GM21381 (cell line): ENCODE data around the gene CPN1.
"Not testable (repeated sequence)": the region's sequence is repeated elsewhere in the genome, so short reads cannot be mapped to it uniquely, and the experiment has no call there.

Source experiments
- ATAC-seq: cut with Tn5 transposase; IDR thresholded peaks from one replicate; pipeline ENCODE4 v1.9.1; 2021; ENCODE audit warnings: mild to moderate bottlenecking, moderate library complexity; ENCODE audit not compliant: unreplicated experiment

Gene CPN1

DNA sequence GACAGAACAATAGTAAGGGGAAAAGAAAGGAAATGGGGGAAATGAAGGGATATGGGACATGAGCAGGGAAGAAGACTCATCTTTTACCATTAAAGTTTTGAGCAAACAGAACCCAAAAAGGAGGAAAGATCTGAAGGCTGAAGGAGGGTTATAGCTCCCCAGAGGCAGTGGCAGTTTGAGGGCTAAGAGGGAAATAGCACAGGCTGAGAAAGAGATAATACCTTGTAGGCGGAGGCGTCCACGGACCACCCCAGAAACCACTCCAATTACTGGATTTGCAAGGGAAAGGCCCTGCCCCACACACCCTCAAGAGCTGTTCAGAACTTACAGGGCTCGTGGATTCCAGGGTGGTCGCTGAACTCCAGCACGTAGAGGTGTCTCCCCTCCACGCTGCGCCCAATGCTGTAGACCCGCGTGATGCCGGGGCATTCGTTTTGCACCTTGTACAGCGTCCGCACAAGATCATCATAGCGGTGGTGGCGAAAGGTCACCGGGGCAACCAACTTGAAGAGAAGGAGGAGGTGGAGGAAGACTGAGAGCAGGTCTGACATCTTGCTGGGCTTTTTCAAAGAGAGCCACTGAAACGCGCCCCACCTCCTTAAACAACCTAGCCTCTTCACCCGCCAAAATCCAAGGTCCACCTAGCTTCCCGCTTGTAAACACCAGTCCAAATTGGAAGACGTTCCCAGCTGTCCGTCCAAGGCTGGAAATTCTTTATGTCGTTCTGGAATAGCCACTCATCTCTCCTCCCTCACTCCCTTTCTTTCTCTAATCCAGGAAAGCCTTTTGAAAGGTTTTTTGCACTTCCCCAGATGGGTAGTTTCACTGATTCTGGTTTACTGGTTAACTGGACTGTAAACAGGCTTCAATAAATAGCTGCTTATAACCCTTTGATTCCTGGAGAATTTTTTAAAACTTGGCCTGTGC, at the start of gene CPN1:
Gene CPN1, minus strand, starts transcription at position 795 of the 927 bp plus-strand sequence. Its CDS starts 244 bp downstream, at position 551.
- no peak for ATAC-seq

DNA sequence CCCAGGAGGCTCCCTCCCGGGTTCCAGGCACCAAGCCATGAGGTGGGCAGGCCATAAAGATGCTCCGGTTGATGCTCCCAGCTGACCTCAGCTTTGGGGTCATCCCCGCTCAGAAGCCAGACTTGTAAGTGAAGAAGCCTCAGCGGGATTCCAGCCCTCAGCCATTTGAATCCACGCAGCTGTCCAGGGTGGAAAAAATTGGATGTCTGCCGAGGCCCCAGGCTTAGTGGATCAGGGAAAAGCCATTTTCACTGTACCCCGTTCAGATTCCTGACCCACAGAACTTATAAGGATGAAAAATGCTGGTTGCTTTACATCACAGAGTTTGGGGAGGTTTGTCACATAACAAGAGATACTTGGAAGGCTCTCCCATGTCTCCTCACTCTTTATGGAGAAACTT, 49.2 kb upstream of the CPN1 start:
- ATAC-seq, result no peak

DNA sequence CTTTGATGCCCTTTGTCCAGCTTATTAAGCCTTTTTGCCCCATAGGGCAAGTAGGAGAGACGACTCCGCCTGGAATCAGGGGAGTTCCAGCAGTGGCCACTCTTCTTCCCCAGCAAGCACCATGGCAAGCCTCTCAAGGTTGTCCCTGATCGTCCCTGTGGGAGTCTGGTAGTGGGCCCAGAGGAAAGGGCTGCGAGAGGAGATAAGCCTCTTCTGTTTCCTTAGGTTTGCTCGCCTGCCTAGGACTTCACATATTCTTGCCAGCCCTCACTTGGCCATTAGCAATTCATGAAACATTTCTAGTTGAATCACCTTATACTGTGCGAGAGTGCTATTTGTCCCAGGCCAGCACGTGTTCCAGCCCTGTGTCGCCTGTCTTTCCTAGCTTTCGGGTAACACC, 47.8 kb upstream of the CPN1 start:
- no peak for ATAC-seq

DNA sequence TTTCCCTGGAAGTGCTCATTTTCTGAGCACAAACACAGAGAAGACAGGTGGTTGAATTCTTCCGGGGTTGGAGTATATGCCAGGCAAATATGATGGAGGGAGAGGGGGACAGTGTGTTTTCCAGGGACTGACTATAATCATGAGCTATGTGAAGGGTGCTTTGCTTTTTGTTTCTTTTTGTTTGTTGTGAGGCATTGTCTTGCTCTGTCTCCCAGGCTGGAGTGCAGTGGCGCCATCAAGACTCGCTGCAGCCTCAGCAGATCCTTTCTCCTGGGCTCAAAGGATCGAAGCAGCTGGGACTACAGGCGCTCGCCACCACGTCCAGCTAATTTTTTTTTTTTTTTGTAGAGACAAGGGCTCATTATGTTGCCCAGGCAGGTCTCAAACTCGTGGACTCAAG, 47.3 kb upstream of the CPN1 start:
- no peak for ATAC-seq

DNA sequence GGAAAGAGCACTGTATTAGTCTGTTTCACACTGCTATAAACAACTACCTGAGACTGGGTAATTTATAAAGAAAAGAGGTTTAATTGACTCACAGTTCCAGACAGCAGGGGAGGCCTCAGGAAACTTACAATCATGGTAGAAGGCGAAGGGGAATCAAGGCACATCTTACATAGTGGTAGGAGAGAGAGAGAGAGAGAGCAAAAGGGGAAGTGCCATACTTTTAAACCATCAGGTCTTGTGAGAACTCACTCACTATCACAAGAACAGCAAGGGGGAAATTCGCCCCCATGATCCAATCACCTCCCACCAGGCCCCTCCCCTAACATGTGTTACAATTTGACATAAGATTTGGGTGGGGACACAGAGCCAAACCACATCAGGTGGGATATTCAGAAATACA, 43.7 kb upstream of the CPN1 start:
- ATAC-seq, result not testable (repeated sequence)

DNA sequence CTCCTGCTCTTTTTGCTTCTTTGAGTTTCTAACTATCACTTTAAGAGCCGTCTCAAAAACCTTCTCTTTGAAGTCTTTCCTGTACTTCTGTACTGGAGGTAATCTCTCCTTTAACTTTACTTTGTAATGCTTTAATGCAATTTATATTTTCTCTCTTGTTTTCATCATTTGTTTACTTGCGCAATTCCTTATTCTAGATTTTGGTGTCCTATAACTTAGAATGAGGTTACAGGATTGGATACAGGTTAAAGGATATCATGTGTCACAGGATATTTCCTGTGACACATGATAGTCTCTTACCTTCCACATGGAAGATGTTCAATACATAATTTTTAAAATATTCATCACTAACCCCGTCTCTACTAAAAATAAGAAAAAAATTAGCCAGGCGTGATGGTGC, 42.4 kb upstream of the CPN1 start:
- no peak for ATAC-seq

DNA sequence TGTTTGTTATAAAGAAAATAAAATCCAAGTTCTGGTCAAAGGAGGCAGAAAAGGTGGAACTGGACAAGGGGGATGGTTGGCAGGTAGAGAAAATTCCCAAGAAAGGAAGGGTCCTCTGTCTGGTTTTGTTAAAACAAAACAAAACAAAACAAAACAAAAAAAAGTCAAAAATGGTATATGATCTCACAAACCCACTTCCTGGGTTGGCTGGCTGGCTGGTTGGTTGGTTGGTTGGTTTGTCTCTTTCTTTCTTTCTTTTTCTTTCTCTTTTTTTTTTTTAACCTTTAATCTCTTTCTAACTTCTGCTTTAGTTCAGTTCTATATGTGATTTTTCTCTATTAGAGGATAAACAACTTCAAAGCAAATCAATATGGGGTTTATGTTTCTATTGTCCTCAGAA, 41.1 kb upstream of the CPN1 start:
- ATAC-seq, result no peak

DNA sequence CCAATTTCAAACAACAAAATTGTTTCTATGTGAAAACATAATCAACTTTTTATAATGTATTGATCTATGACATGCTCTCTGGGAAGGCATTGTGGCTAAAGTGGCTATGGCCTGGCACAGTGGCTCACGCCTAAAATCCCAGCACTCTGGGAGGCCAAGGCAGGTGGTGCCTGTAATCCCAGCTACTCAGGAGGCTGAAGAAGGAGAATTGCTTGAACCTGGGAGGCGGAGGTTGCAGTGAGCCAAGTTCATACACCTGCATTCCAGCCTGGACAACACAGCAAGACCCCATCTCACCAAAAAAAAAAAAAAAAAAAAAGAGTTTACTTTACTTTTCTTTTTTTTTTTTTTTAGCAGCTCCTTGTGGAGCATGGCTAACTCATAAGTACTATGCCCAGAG, 38.9 kb upstream of the CPN1 start:
- no peak for ATAC-seq

DNA sequence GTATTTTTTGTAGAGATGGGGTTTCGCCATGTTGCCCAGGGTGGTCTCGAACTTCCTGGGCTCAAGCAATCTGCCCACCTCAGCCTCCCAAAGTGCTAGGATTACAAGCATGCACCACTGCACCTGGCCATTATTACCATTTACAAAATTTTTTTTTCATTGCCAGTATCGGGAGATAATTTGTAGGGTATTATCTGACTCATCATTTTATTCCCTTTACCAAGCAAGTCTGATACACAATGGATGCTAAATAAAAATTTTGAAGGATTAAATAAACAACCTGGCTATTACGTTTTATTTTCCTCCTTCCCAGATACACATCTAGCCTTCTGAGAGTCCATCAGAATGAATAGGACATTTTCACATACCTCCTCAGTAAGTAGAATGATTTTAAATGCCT, 38.1 kb upstream of the CPN1 start:
- no peak for ATAC-seq

DNA sequence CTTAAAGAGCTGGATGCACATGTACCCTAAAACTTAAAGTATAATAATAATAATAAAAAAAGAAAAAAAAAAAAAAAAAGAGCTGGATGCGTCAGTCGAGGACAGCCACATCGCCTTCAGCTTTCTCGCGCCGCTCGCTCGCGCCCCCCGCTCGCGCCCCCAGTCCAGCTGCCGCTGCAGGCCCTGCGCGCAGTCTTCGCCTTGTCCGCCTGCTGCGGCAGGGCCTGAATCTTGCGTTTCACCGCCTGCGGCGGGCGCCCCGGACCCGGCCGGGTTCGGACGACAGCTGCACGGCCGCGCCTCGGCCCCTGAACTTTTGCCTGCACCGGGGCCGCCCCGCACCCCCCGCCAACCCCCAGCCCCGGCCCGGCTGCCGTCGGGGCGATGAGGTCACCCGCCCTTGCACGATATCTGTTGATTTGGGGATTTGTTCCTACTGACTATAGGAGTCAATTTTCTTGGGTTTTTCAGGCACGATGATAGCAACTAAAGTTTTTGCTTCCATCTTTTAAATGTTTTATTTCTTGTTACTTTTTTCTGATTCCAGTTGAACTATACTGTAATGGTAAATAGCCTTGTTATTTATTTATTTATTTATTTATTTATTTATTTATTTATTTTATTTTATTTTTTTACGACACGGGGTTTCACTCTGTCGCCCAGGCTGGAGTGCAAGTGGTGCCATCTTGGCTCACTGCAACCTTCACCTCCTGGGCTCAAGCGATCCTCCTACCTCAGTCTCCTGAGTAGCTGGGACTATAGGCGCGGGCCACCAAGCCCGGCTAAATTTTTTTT, 33.5 kb upstream of the CPN1 start:
- no peak for ATAC-seq

DNA sequence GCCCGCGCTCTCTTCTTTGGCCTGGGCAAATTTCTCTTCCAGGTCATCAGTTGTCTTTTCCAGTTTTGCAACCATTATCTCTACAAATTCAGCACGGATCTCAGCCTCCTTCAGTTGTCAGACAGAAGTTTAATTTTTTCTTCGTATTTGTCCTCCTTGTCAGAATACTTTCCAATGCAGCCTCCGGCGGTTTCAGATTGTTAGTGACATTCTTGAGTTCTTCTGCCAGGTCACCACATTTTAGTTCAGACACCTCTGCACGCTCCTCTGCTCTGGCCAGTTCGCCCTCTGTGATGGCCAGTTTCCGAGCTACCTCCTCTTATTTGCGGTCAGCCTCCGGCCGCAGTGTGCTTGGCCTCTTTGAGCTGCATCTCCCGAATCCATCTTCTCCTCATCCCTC, 32.8 kb upstream of the CPN1 start:
- no peak for ATAC-seq

DNA sequence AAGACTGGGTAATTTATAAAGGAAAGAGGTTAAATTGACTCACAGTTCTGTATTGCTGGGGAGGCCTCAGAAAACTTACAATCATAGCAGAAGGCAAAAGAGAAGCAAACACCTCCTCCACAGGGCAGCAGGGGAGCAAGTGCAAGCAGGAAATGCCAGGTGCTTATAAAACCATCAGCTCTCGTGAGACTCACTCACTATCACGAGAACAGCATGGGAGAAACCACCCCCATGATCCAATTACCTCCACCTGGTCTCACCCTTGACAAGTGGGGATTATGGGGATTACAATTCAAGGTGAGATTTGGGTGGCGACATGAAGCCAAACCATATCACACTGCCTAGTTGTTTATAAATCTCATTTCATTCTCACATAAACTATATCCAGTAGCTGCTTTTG, 28.0 kb upstream of the CPN1 start:
- no peak for ATAC-seq

DNA sequence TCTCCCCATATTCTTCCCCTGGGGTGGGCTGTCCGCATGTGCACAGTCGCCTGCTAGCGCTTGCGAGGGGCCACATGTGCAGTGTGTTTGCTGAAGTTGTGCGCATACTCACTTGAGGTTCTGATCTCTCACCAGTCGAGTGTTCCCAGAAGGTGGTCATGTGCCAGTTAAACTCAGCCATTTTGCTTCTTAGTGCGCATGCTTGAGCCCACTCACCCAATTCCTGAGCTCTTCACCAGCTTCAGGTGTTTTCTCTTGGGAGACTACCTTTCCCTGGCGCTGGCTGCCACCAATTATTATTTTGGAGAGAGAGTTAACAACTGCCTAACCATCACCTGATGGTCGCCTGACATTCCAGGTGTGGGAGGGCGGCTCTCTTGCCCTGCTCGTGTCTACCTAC, 25.2 kb upstream of the CPN1 start:
- ATAC-seq, result no peak

DNA sequence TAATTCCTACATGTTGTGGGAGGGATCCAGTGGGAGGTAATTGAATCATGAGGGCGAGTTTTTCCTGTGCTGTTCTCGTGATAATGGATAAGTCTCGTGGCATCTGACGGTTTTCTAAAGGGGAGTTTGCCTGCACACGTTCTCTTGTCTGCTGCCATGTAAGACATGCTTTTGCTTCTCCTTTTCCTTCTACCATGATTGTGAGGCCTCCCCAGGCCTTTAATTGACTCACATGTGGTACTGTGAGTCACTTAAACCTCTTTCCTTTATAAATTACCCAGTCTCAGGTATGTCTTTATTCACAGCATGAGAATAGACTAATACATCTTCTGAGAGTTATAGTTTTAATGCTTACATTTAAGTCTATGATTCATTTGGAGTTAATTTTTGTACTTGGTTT, 22.6 kb upstream of the CPN1 start:
- ATAC-seq, result no peak

DNA sequence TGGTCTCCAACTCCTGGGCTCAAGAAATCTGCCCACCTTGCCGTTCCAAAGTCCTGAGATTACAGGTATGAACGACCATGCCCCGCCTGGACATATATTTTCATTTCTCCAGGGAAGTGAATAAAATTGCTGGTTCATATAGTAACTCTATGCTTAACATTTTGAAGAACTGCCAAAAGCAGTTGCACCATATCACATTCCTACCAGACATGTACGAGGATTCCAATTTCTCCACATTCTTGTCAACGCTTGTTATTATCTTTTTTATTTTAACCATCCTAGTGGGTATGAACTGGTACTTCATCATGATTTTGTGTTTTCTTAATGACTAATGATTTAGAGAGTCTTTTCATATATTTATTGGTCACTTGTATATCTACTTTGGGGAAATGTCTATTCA, 21.9 kb upstream of the CPN1 start:
- no peak for ATAC-seq

DNA sequence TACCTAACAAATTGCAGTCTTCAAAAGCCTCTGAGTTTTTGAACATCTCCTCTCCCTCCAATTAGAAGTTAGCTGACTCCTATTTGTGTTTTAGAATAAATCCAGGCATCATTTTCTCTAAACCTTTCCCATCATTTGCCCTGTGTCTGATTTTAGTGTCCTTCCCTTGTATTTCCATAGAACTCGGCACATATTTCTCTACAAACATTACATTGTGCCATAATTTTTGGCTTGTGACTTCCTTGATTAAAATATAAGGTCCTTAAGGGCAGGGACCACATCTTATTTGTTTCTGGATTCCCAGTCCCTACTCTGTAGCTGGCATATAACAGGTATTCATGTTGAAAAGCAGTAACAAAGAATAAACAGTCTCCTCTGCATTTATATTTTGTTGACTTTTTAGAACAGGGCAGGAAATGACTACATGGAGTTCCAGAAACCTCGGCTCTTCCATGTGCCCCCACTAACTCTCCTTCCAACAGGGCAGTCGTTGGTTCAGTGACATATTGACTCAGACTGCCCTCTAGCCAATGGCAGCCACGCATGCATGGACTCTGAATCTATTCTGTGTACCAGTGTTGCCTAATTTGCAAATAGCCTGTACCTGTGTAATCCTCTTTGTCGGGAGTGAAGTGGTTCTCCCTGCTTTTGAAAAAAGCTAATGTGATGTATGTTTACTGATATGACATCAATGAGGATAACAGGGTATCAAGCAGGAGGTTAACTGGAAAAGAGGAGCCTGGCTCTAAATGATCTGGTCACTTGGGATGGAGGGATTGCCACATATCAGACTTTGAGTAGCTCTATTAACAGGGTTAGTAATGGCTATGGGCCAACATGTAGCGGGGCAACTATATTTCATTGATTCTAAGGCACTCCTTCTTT, 19.8 kb upstream of the CPN1 start:
- no peak for ATAC-seq

DNA sequence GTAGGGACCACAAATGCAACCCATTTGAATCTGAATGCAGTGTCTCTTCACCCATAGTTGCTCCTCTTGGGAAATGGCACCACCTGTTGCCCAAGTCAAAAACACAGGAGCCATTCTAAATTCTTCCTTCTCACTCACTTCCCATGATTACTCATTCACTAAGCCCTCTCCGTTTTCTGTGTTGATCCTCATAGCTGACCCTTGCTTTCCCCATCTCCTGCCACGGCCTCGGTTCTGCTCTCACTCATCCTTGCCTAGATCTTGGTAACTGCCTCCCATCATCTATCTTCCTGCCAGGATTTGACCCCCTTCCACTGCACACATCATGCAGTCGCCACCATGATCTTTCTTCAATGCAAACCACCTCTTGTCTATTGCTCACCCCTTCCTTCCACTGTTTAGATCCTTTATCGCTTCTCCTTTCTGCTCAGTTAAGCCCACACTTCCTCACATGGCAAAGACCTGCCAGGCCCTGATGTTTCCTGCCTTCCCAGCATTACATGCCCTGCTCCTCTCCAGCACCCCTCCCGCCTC, 19.0 kb upstream of the CPN1 start:
- no peak for ATAC-seq

DNA sequence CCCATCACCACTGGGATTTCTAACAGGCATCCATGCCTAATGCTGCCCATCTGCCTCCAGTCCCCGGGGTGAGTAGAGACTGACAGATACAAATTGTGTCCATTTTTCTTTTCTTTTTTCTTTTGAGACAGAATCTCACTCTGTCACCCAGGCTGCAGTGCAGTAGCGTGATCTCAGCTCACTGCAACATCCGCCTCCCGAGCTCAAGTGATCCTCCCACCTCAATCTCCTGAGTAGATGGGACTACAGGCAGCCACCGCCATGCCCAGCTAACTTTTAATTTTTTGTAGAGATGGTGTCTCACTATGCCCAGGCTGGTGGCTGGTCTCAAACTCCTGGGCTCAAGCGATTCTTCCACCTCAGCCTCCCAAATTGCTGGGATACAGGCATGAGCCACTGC, 7.6 kb upstream of the CPN1 start:
- no peak for ATAC-seq

DNA sequence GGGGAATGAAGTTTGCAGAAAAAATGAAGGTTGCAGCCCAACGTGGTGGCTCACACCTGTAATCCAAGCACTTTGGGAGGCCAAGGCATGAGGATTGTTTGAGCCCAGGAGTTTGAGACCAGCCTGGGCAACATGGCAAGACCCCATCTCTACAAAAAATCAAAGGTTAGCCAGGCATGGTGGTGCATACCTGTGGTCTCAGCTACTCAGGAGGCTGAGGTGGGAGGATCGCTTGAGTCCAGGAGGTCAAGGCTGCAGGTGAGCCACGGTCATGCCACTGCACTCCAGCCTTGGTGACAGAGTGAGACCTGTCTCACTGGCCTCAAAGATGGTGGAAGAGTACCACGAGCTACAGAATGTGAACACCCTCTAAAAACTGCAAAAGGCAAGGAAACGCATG, 5.0 kb upstream of the CPN1 start:
- not testable (repeated sequence) for ATAC-seq

DNA sequence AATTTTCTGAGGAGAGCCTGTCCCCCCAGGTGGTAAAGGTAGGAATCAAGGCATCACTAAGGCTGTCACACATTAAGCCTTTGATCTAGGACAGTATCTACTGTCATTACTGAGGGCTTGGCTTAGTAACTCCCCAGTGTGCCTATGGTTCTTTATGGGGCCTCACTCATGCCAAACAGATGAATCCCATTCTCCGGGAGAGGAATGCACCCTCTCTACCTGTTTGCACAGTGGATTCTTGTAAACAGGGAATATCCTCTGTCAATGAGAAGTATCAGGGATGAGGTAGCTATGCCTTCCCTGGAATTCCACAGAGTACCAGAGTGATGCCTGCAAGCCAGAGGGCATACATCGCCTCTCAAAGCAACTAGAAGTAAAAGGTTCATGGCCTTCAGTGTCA, 3.9 kb upstream of the CPN1 start:
- ATAC-seq, result no peak

DNA sequence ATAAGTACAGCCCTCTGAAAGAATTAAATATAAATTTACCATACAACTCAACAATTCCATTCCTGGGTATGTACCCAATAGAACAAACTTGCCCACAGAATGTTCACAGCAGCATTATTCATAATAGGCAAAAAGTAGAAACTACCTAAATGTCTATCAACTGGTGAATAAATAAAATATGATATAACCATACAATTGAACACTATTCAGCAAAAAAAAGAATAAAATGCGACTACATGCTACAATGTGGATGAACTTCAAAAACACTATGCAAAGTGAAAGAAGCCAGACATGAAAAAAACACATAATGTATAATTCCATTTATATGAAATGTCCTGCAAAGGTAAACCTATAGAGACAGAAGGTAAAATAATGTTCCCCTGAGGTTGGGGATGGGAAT, 2.0 kb upstream of the CPN1 start:
- ATAC-seq, result no peak
